ENCODE data around the gene PRKCZ. TPM values are rescaled to one million over a fixed set of nuclear protein-coding genes. Genes with fewer than 3 reads are reported as not detected.
A peak's percentile ranks its signal among the peaks of the same experiment; 100 is the strongest.

PRKCZ gene
- polyA plus RNA-seq, 4 donors: 44.2 to 252 (median 144) TPM

GRCh38 chr1:2060535-2060934 is 10.3 kb downstream of the PRKCZ start:
- DNase-seq: no peak
- WGBS, 3 donors: 93 to 94% (median 93%) methylated on average over 21 to 23 of the region's 23 CpGs
- H3K9me3 ChIP-seq (ENCODE audit: control insufficient read depth in 2 of 2, insufficient read depth in 1 of 2, low read depth in 1 of 2, low read length in 1 of 2): peaks cover 0 to 9% of the 10 kb centered on the region in 2 donors
- peaks cover 5 to 74% (median 11%) of the 10 kb centered on the region in 3 donors for H3K36me3 ChIP-seq (ENCODE audit: control insufficient read depth in 3 of 3, insufficient read depth in 2 of 3, low read depth in 1 of 3, low read length in 3 of 3)
- FAIRE-seq: no peak
- no peaks in the 10 kb centered on the region for H3K27me3 ChIP-seq (ENCODE audit: control insufficient read depth in 3 of 3, insufficient read depth in 3 of 3, low read length in 3 of 3)
- no peak overlapping the region for H3K27ac ChIP-seq (ENCODE audit: low read depth in 1 of 3, low read length in 2 of 3)
- no peak overlapping the region for H3K4me3 ChIP-seq (ENCODE audit: low read depth in 1 of 3, low read length in 3 of 3)
- H3K4me1 ChIP-seq (ENCODE audit: control insufficient read depth in 3 of 3, insufficient read depth in 2 of 3, low read depth in 1 of 3, low read length in 2 of 3): no peaks in the 10 kb centered on the region

DNA sequence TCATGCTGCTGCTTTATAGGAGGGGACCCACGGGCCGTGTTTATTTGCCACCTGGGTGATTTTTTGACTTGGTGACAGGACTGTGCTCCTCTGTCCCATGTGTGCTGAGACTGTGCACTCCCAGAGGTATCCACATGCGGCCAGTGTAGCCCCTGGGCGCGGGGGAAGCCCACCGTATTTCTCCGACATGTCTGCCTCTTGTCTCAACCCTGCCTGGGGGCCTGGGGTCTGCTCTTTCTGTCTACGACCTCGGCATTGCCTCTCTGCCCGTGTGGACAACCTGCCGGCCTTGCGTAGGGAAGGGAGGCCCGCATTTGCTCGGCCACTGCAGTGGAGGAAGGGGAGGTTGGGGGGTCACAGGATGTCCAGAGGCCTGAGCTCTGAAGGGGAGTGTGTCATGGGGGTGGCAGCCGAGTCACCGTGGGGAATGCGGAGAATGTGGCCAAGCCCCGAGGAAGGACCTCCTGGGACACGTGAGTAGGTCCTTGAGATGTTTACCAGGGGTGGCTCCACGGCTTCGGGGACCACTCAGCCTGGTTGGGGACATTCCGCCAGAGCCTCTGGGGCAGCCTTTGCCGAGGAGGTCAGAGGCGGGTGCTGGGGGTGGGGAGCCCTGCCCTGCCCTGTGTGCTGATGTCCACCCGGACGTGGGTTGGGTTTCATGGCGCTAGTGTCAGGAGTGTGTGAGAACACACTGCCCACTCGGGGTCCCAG is 11.0 kb downstream of the PRKCZ start:
- no peak for FAIRE-seq
- no peak overlapping the region for H3K27ac ChIP-seq (ENCODE audit: low read depth in 1 of 3, low read length in 2 of 3)
- H3K9me3 ChIP-seq (ENCODE audit: control insufficient read depth in 2 of 2, insufficient read depth in 1 of 2, low read depth in 1 of 2, low read length in 1 of 2): peaks cover 0 to 9% of the 10 kb centered on the region in 2 donors
- H3K4me1 ChIP-seq (ENCODE audit: control insufficient read depth in 3 of 3, insufficient read depth in 2 of 3, low read depth in 1 of 3, low read length in 2 of 3): no peaks in the 10 kb centered on the region
- H3K4me3 ChIP-seq (ENCODE audit: low read depth in 1 of 3, low read length in 3 of 3): no peak overlapping the region
- WGBS, 3 donors: 85 to 90% (median 90%) methylated on average over 27 to 28 of the region's 28 CpGs
- peaks cover 5 to 69% (median 11%) of the 10 kb centered on the region in 3 donors for H3K36me3 ChIP-seq (ENCODE audit: control insufficient read depth in 3 of 3, insufficient read depth in 2 of 3, low read depth in 1 of 3, low read length in 3 of 3)
- no peak for DNase-seq
- no peaks in the 10 kb centered on the region for H3K27me3 ChIP-seq (ENCODE audit: control insufficient read depth in 3 of 3, insufficient read depth in 3 of 3, low read length in 3 of 3)

GRCh38 chr1:2065699-2066098 is 15.5 kb downstream of the PRKCZ start:
- FAIRE-seq (no peak), DNase-seq (no peak)
- peaks cover 0 to 18% (median 0%) of the 10 kb centered on the region in 3 donors for H3K4me1 ChIP-seq (ENCODE audit: control insufficient read depth in 3 of 3, insufficient read depth in 2 of 3, low read depth in 1 of 3, low read length in 2 of 3)
- H3K36me3 ChIP-seq (ENCODE audit: control insufficient read depth in 3 of 3, insufficient read depth in 2 of 3, low read depth in 1 of 3, low read length in 3 of 3): peaks cover 3 to 70% (median 11%) of the 10 kb centered on the region in 3 donors
- no peak overlapping the region for H3K4me3 ChIP-seq (ENCODE audit: low read depth in 1 of 3, low read length in 3 of 3)
- H3K27ac ChIP-seq (ENCODE audit: low read depth in 1 of 3, low read length in 2 of 3): no peak overlapping the region
- no peaks in the 10 kb centered on the region for H3K27me3 ChIP-seq (ENCODE audit: control insufficient read depth in 3 of 3, insufficient read depth in 3 of 3, low read length in 3 of 3)
- peaks cover 0 to 9% of the 10 kb centered on the region in 2 donors for H3K9me3 ChIP-seq (ENCODE audit: control insufficient read depth in 2 of 2, insufficient read depth in 1 of 2, low read depth in 1 of 2, low read length in 1 of 2)
- 93 to 97% (median 96%) methylated on average over 4 of the region's 4 CpGs for WGBS, 3 donors

DNA sequence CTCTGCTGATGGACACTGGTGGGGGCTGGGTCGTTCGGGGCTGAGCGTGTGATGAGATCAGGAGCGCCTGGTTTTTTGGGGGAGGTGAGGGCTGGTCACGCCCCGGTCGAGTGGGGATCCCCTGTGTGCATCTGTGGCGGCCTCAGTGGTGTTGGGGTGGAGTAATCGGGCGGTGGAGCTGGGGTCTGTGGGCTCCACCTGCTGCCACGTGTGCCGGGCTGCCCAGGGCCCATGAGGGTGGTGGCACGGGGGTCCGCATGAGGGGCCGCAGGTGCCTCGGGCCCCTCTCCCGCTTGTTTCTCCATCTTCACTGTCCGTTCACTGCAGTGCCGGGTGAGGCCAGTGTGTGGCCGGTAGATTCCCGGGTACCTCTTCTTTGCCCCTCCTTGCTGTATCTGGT is 17.2 kb downstream of the PRKCZ start:
- H3K27ac ChIP-seq (ENCODE audit: low read depth in 1 of 3, low read length in 2 of 3): no peak overlapping the region
- H3K4me1 ChIP-seq (ENCODE audit: control insufficient read depth in 3 of 3, insufficient read depth in 2 of 3, low read depth in 1 of 3, low read length in 2 of 3): peaks cover 0 to 33% (median 4%) of the 10 kb centered on the region in 3 donors
- H3K9me3 ChIP-seq (ENCODE audit: control insufficient read depth in 2 of 2, insufficient read depth in 1 of 2, low read depth in 1 of 2, low read length in 1 of 2): peaks cover 0 to 9% of the 10 kb centered on the region in 2 donors
- peaks cover 3 to 64% (median 10%) of the 10 kb centered on the region in 3 donors for H3K36me3 ChIP-seq (ENCODE audit: control insufficient read depth in 3 of 3, insufficient read depth in 2 of 3, low read depth in 1 of 3, low read length in 3 of 3)
- no peaks in the 10 kb centered on the region for H3K27me3 ChIP-seq (ENCODE audit: control insufficient read depth in 3 of 3, insufficient read depth in 3 of 3, low read length in 3 of 3)
- no peak overlapping the region for H3K4me3 ChIP-seq (ENCODE audit: low read depth in 1 of 3, low read length in 3 of 3)
- 93 to 94% (median 93%) methylated on average over 21 of the region's 21 CpGs for WGBS, 3 donors
- FAIRE-seq: no peak
- no peak for DNase-seq

GRCh38 chr1:2067981-2068380 is 17.8 kb downstream of the PRKCZ start:
- no peak for DNase-seq
- FAIRE-seq: no peak
- H3K4me3 ChIP-seq (ENCODE audit: low read depth in 1 of 3, low read length in 3 of 3): no peak overlapping the region
- H3K4me1 ChIP-seq (ENCODE audit: control insufficient read depth in 3 of 3, insufficient read depth in 2 of 3, low read depth in 1 of 3, low read length in 2 of 3): peaks cover 0 to 38% (median 7%) of the 10 kb centered on the region in 3 donors
- H3K9me3 ChIP-seq (ENCODE audit: control insufficient read depth in 2 of 2, insufficient read depth in 1 of 2, low read depth in 1 of 2, low read length in 1 of 2): peaks cover 0 to 9% of the 10 kb centered on the region in 2 donors
- no peak overlapping the region for H3K27ac ChIP-seq (ENCODE audit: low read depth in 1 of 3, low read length in 2 of 3)
- WGBS, 3 donors: 87 to 94% (median 90%) methylated on average over 15 to 17 of the region's 17 CpGs
- no peaks in the 10 kb centered on the region for H3K27me3 ChIP-seq (ENCODE audit: control insufficient read depth in 3 of 3, insufficient read depth in 3 of 3, low read length in 3 of 3)
- H3K36me3 ChIP-seq (ENCODE audit: control insufficient read depth in 3 of 3, insufficient read depth in 2 of 3, low read depth in 1 of 3, low read length in 3 of 3): peaks cover 3 to 65% (median 9%) of the 10 kb centered on the region in 3 donors

GRCh38 chr1:2068951-2069350 is 18.7 kb downstream of the PRKCZ start:
- FAIRE-seq: no peak
- no peak for DNase-seq

DNA sequence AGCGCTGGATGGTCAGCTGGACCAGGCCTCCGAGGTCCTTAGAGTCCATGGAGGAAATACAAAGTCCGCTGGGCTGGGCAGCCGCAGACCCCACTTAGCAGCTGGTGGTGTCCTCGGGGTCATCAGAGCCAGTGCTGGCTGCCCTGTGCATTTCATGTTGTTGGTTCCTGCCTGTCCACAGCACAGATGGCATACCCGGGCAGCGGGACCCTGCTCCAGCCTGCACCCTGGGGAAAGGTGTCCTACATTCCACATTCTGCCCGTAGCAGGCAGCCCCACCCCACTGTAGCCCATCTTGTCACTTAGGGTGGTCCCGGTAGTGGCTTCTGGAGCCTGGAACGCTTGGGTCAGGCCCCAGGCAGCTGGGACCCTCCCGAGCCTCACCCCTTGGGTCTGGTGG is 19.8 kb downstream of the PRKCZ start:
- H3K27me3 ChIP-seq (ENCODE audit: control insufficient read depth in 3 of 3, insufficient read depth in 3 of 3, low read length in 3 of 3): peaks cover 0 to 2% (median 0%) of the 10 kb centered on the region in 3 donors
- H3K4me1 ChIP-seq (ENCODE audit: control insufficient read depth in 3 of 3, insufficient read depth in 2 of 3, low read depth in 1 of 3, low read length in 2 of 3): peaks cover 0 to 46% (median 7%) of the 10 kb centered on the region in 3 donors
- no peak overlapping the region for H3K4me3 ChIP-seq (ENCODE audit: low read depth in 1 of 3, low read length in 3 of 3)
- 77 to 86% (median 83%) methylated on average over 11 of the region's 11 CpGs for WGBS, 3 donors
- FAIRE-seq (no peak), DNase-seq (no peak)
- H3K27ac ChIP-seq (ENCODE audit: low read depth in 1 of 3, low read length in 2 of 3): peak overlapping the region in 2 of 3 donors; percentile 44 to 71
- H3K9me3 ChIP-seq (ENCODE audit: control insufficient read depth in 2 of 2, insufficient read depth in 1 of 2, low read depth in 1 of 2, low read length in 1 of 2): peaks cover 0 to 4% of the 10 kb centered on the region in 2 donors
- H3K36me3 ChIP-seq (ENCODE audit: control insufficient read depth in 3 of 3, insufficient read depth in 2 of 3, low read depth in 1 of 3, low read length in 3 of 3): peaks cover 0 to 78% (median 7%) of the 10 kb centered on the region in 3 donors

More at GRCh38 chr1:2068951-2069350, 18.7 kb downstream of the PRKCZ start:
- Histone ChIP-seq H3K27me3 (ENCODE audit: control insufficient read depth in 3 of 3, insufficient read depth in 3 of 3, low read length in 3 of 3) (no peaks in the 10 kb centered on the region), H3K27ac (ENCODE audit: low read depth in 1 of 3, low read length in 2 of 3) (no peak overlapping the region), H3K9me3 (ENCODE audit: control insufficient read depth in 2 of 2, insufficient read depth in 1 of 2, low read depth in 1 of 2, low read length in 1 of 2) (peaks cover 0 to 9% of the 10 kb centered on the region in 2 donors), H3K4me1 (ENCODE audit: control insufficient read depth in 3 of 3, insufficient read depth in 2 of 3, low read depth in 1 of 3, low read length in 2 of 3) (peaks cover 0 to 46% (median 7%) of the 10 kb centered on the region in 3 donors), H3K4me3 (ENCODE audit: low read depth in 1 of 3, low read length in 3 of 3) (no peak overlapping the region), H3K36me3 (ENCODE audit: control insufficient read depth in 3 of 3, insufficient read depth in 2 of 3, low read depth in 1 of 3, low read length in 3 of 3) (peaks cover 3 to 68% (median 8%) of the 10 kb centered on the region in 3 donors)
- 94 to 97% (median 95%) methylated on average over 18 to 19 of the region's 19 CpGs for WGBS, 3 donors

DNA sequence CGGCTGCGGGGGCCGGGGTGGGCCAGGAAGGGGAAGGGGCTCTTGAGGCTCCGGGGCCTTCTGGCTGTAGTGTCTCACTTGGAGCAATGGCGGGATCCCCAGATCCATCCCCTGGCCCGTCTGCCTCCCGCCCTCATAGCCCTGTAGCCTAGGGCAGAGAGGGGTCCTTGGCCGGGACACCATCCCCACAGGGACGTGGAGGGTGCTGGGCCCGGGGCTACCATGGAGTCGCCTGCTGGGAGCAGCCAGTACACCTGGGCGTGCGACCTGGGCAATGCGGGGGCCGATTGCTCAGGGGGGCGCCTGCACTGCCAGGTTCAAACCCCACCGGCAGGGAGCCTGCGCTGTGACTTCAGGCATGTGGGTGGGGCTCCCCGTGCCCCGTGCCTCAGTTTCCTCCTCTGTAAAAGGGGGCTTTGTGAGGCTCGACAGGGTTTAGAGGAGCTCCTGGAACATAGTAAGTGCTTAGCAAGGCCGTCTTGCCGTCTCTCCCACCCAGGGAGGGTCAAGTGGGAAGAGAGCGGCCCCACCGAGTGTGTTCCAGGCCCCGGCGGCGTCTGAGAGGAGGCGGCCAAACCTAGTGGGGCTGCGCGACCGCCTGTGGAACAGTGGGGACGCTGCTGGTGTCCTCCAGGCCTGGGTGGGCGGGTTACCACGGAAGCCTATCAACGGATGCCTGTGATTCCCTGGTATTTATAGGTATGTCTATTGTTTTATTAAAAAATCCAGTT is 20.8 kb downstream of the PRKCZ start:
- 82 to 87% (median 85%) methylated on average over 35 to 36 of the region's 36 CpGs for WGBS, 3 donors
- Histone ChIP-seq H3K4me1 (ENCODE audit: control insufficient read depth in 3 of 3, insufficient read depth in 2 of 3, low read depth in 1 of 3, low read length in 2 of 3) (peaks cover 0 to 46% (median 7%) of the 10 kb centered on the region in 3 donors), H3K9me3 (ENCODE audit: control insufficient read depth in 2 of 2, insufficient read depth in 1 of 2, low read depth in 1 of 2, low read length in 1 of 2) (no peaks in the 10 kb centered on the region), H3K36me3 (ENCODE audit: control insufficient read depth in 3 of 3, insufficient read depth in 2 of 3, low read depth in 1 of 3, low read length in 3 of 3) (peaks cover 0 to 87% (median 8%) of the 10 kb centered on the region in 3 donors), H3K27ac (ENCODE audit: low read depth in 1 of 3, low read length in 2 of 3) (peak overlapping the region in 2 of 3 donors; percentile 92), H3K27me3 (ENCODE audit: control insufficient read depth in 3 of 3, insufficient read depth in 3 of 3, low read length in 3 of 3) (peaks cover 0 to 2% (median 0%) of the 10 kb centered on the region in 3 donors), H3K4me3 (ENCODE audit: low read depth in 1 of 3, low read length in 3 of 3) (no peak overlapping the region)
- DNase-seq: no peak
- no peak for FAIRE-seq

All from small intestine (tissue), 7 donors.